ENCODE measurements around the gene ZMYND8.
"Not testable (repeated sequence)": the region's sequence is repeated elsewhere in the genome, so short reads cannot be mapped to it uniquely, and the experiment has no call there.

Gene ZMYND8

GRCh38 chr20:47286681-47287080 lies 69.8 kb downstream of the ZMYND8 start:
- no peak for DNase-seq (ENCODE audit: low spot score)

GRCh38 chr20:47285189-47285588 lies 71.3 kb downstream of the ZMYND8 start:
- no peak for DNase-seq (ENCODE audit: low spot score)

GRCh38 chr20:47284373-47284772 lies 72.1 kb downstream of the ZMYND8 start:
- no peak for DNase-seq (ENCODE audit: low spot score)

GRCh38 chr20:47283411-47283810 lies 73.1 kb downstream of the ZMYND8 start:
- no peak for DNase-seq (ENCODE audit: low spot score)

- DNase-seq (ENCODE audit: low spot score) = no peak
These were observed 73.6 kb downstream of the ZMYND8 start for GRCh38 chr20:47282864-47283263.

- DNase-seq (ENCODE audit: low spot score) = no peak
These were observed 75.1 kb downstream of the ZMYND8 start for GRCh38 chr20:47281376-47281775.

GRCh38 chr20:47280668-47281067 lies 75.8 kb downstream of the ZMYND8 start:
- DNase-seq (ENCODE audit: low spot score) = no peak

GRCh38 chr20:47280228-47280627 lies 76.3 kb downstream of the ZMYND8 start:
- DNase-seq (ENCODE audit: low spot score) = no peak

GRCh38 chr20:47278907-47279348 lies 77.6 kb downstream of the ZMYND8 start:
- peak; percentile 77 for DNase-seq (ENCODE audit: low spot score)

- not testable (repeated sequence) for DNase-seq (ENCODE audit: low spot score)
These were observed 79.0 kb downstream of the ZMYND8 start for GRCh38 chr20:47277535-47277872.

- DNase-seq (ENCODE audit: low spot score) = no peak
These were observed 79.5 kb downstream of the ZMYND8 start for GRCh38 chr20:47276851-47277534.

- no peak for DNase-seq (ENCODE audit: low spot score)
These were observed 80.2 kb downstream of the ZMYND8 start for GRCh38 chr20:47276251-47276650.

GRCh38 chr20:47275548-47275947 lies 81.0 kb downstream of the ZMYND8 start:
- no peak for DNase-seq (ENCODE audit: low spot score)

GRCh38 chr20:47274401-47275108 lies 81.9 kb downstream of the ZMYND8 start:
- DNase-seq (ENCODE audit: low spot score) = peak; percentile 97

- no peak for DNase-seq (ENCODE audit: low spot score)
These were observed 82.8 kb downstream of the ZMYND8 start for GRCh38 chr20:47273591-47274235.

GRCh38 chr20:47272893-47273590 lies 83.5 kb downstream of the ZMYND8 start:
- peak; percentile 79 for DNase-seq (ENCODE audit: low spot score)

GRCh38 chr20:47271046-47271615 lies 85.4 kb downstream of the ZMYND8 start:
- no peak for DNase-seq (ENCODE audit: low spot score)

GRCh38 chr20:47269309-47270165 lies 87.0 kb downstream of the ZMYND8 start:
- no peak for DNase-seq (ENCODE audit: low spot score)

GRCh38 chr20:47267621-47268020 lies 88.9 kb downstream of the ZMYND8 start:
- no peak for DNase-seq (ENCODE audit: low spot score)

- DNase-seq (ENCODE audit: low spot score) = no peak
These were observed 89.5 kb downstream of the ZMYND8 start for GRCh38 chr20:47266847-47267515.

- no peak for DNase-seq (ENCODE audit: low spot score)
These were observed 90.5 kb downstream of the ZMYND8 start for GRCh38 chr20:47265984-47266383.
